Measurements from ENCODE around the gene C1orf159.

The C1orf159 gene

GRCh38 chr1:1075148-1075935, 40.5 kb downstream of the C1orf159 start:
- POLR2A ChIA-PET = no interaction called here
- DNase-seq (ENCODE audit: extremely low spot score) = no peak
- CTCF ChIA-PET = no interaction called here

GRCh38 chr1:1074631-1075147, 41.2 kb downstream of the C1orf159 start:
- ChIA-PET CTCF (interaction anchor here (1.0 kb wide), 1 partner anchor 11 kb away, joined by 4 read pairs; no protein-coding TSS in a partner anchor), POLR2A (no interaction called here)
- TF ChIP-seq PKNOX1 (IDR thresholded peaks at IDR 0.05) (no peak), LEF1 (IDR thresholded peaks at IDR 0.05; ENCODE audit: borderline replicate concordance) (no peak)
- no peak for DNase-seq (ENCODE audit: extremely low spot score)

More at GRCh38 chr1:1075148-1075935, 40.5 kb downstream of the C1orf159 start:
- TF ChIP-seq LEF1 (IDR thresholded peaks at IDR 0.05; ENCODE audit: borderline replicate concordance) (no peak), PKNOX1 (IDR thresholded peaks at IDR 0.05) (no peak), FOXA1 (IDR thresholded peaks at IDR 0.05) (no peak), NFRKB (IDR thresholded peaks at IDR 0.05) (no peak), CTBP1 (IDR thresholded peaks at IDR 0.05; ENCODE audit: borderline replicate concordance) (no peak), ELF4 (IDR thresholded peaks at IDR 0.05) (no peak), TARDBP (IDR thresholded peaks at IDR 0.05) (no peak), HDGF (IDR thresholded peaks at IDR 0.05; ENCODE audit: borderline replicate concordance) (no peak), BHLHE40 (IDR thresholded peaks at IDR 0.05; ENCODE audit: borderline replicate concordance) (no peak), SP1 (IDR thresholded peaks at IDR 0.05) (no peak), FOXM1 (IDR thresholded peaks at IDR 0.05; ENCODE audit: borderline replicate concordance) (no peak), ARNT (IDR thresholded peaks at IDR 0.05) (no peak), FOXK2 (IDR thresholded peaks at IDR 0.05) (no peak), ZNF384 (IDR thresholded peaks at IDR 0.05) (no peak), L3MBTL2 (conservative IDR thresholded peaks at IDR 0.05) (no peak), SUZ12 (IDR thresholded peaks at IDR 0.05) (no peak)

DNA sequence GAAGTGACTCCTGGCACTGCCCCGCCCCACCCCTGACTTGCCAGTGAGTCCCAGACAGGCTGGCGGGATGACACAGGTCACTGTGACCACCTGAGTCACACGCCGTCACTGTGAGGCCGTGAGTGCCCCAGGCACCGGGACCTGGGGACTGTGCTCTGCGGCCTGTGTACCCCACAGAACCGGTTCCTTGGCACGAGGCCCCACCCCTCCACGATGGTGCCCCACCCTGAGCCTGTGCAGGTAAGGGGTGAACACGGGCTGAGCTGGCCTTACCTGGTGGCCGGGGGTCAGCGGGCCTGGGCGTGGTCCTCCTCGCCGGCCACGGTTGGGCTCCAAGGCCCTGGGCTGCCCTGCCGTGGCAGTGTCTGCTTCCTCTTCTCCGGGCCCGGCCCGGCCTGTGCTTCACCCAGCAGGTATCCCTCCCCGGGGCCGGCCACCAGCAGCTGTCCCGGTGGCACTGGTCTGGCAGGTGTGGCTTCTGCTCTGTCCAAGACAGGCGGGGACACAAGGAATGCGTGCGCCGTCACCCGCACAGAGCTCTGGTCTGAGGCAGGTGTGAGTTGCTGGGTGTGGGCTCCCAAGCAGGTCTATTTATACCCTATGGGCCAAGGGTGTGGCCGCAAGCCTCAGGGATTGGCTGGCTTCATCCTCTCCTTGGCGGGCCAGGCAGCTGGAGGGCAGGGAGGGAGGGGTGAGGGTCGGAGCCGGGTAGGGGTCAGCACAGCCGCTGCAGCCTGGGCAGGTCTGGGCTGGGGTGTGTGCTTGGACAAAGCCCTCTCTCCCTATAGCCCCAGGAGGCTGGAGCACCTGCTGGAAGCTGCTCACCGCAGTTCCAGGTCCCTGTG, 41.9 kb downstream of the C1orf159 start, which contains the start of gene RNF223:
Gene RNF223 (minus strand): TSS at position 564 of the 845 bp plus-strand sequence. CDS start 1,740 bp downstream, outside the sequence.
- ChIA-PET CTCF (interaction anchor here (1.0 kb wide), 1 partner anchor 10 kb away, joined by 4 read pairs; no protein-coding TSS in a partner anchor), POLR2A (no interaction called here)

GRCh38 chr1:1072849-1073742, 42.8 kb downstream of the C1orf159 start:
- no peak for DNase-seq (ENCODE audit: extremely low spot score)
- TF ChIP-seq CTBP1 (IDR thresholded peaks at IDR 0.05; ENCODE audit: borderline replicate concordance) = no peak
- TF ChIP-seq FOXM1 (IDR thresholded peaks at IDR 0.05; ENCODE audit: borderline replicate concordance) = no peak
- no peak for TF ChIP-seq LEF1 (IDR thresholded peaks at IDR 0.05; ENCODE audit: borderline replicate concordance)
- TF ChIP-seq L3MBTL2 (conservative IDR thresholded peaks at IDR 0.05) = no peak
- TF ChIP-seq FOXA1 (IDR thresholded peaks at IDR 0.05) = no peak
- no peak for TF ChIP-seq ELF4 (IDR thresholded peaks at IDR 0.05)
- POLR2A ChIA-PET = no interaction called here
- CTCF ChIA-PET = interaction anchor here (0.8 kb wide), 1 partner anchor 89 kb away, joined by 3 read pairs; no protein-coding TSS in a partner anchor

More for the DNA sequence above, 41.9 kb downstream of the C1orf159 start, which contains the start of gene RNF223:
- TF ChIP-seq FOXK2 (IDR thresholded peaks at IDR 0.05) (no peak), ZNF384 (IDR thresholded peaks at IDR 0.05) (no peak), TARDBP (IDR thresholded peaks at IDR 0.05) (no peak), LEF1 (IDR thresholded peaks at IDR 0.05; ENCODE audit: borderline replicate concordance) (no peak)
- no peak for DNase-seq (ENCODE audit: extremely low spot score)

DNA sequence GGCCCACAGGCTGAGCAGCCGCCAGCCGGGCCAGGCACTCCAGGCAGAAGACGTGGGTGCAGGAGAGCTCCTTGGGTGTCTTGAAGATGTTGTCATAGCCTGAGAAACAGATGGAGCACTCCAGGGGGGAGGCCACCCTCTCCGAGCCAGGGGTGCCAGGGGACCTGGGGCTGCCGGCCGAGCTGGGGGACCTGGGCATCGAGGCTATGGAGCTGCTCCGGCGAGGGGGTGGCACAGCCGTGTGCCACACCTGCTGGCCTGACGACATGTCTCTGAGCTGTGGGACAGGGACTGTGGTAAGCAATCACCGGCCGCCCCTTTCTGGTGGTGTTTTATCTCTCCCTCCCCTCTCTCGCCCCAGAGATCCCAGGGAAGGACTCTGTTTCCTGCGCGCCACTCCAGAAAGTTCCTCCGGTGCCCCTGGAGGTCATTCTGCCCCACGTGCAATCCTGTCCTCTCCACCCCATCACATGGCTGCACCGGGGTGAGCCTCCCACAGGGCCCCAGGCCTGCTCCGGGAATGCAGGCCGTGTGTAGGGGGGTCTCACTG, 43.5 kb downstream of the C1orf159 start:
- TF ChIP-seq SP1 (IDR thresholded peaks at IDR 0.05) (no peak), ZNF384 (IDR thresholded peaks at IDR 0.05) (no peak), LEF1 (IDR thresholded peaks at IDR 0.05; ENCODE audit: borderline replicate concordance) (no peak), L3MBTL2 (conservative IDR thresholded peaks at IDR 0.05) (no peak), NFRKB (IDR thresholded peaks at IDR 0.05) (no peak), TARDBP (IDR thresholded peaks at IDR 0.05) (no peak), ARNT (IDR thresholded peaks at IDR 0.05) (no peak), FOXM1 (IDR thresholded peaks at IDR 0.05; ENCODE audit: borderline replicate concordance) (no peak), FOXK2 (IDR thresholded peaks at IDR 0.05) (no peak), HDGF (IDR thresholded peaks at IDR 0.05; ENCODE audit: borderline replicate concordance) (no peak), FOXA1 (IDR thresholded peaks at IDR 0.05) (no peak), CTBP1 (IDR thresholded peaks at IDR 0.05; ENCODE audit: borderline replicate concordance) (no peak), BHLHE40 (IDR thresholded peaks at IDR 0.05; ENCODE audit: borderline replicate concordance) (no peak), ELF4 (IDR thresholded peaks at IDR 0.05) (no peak), SUZ12 (IDR thresholded peaks at IDR 0.05) (no peak), PKNOX1 (IDR thresholded peaks at IDR 0.05) (no peak)
- CTCF ChIA-PET = interaction anchor here (0.8 kb wide), 1 partner anchor 88 kb away, joined by 3 read pairs; no protein-coding TSS in a partner anchor
- DNase-seq (ENCODE audit: extremely low spot score) = no peak
- POLR2A ChIA-PET = no interaction called here

All from HEK293T (cell line).